WTC11 (cell line): ENCODE data around the gene SLC1A3. TPM values are rescaled to one million over a fixed set of nuclear protein-coding genes. Genes with fewer than 3 reads are reported as not detected.
A peak's percentile ranks its signal among the peaks of the same experiment; 100 is the strongest.

ENCODE experiments used
- ATAC-seq: fragments of 200-7000 bp; cut with Tn5 transposase; 2 replicates; pipeline ENCODE4 v1.10.0; 2021; ENCODE audit warnings: mild to moderate bottlenecking, moderate library complexity
- CTCF ChIA-PET: fragments of 300-600 bp; sonication (Branson Sonifier 250); formaldehyde crosslinking; loops from one replicate; lab custom pipeline; 2021; ENCODE audit warnings: antibody characterized with exemption; lab: Charles Lee
- POLR2A ChIA-PET: fragments of 350-600 bp; sonication (Branson Sonifier 250); formaldehyde crosslinking; loops from one replicate; lab custom pipeline; 2021; ENCODE audit warnings: antibody characterized with exemption; lab: Charles Lee
- DNase-seq: peaks from one replicate; pipeline ENCODE4 v3.0.0; 2021; ENCODE audit warnings: low spot score
- H3K27ac Mint-ChIP-seq: 2 replicates; pipeline ENCODE4 v1.8.0; 2021; ENCODE audit warnings: mixed read lengths
- H3K27me3 Mint-ChIP-seq: 2 replicates; pipeline ENCODE4 v1.8.0; 2021; ENCODE audit warnings: low read depth, mild to moderate bottlenecking, moderate library complexity, mixed read lengths
- H3K36me3 Mint-ChIP-seq: 2 replicates; pipeline ENCODE4 v1.8.0; 2021; ENCODE audit warnings: mixed read lengths
- H3K4me1 Mint-ChIP-seq: 2 replicates; pipeline ENCODE4 v1.8.0; 2022; ENCODE audit warnings: mixed read lengths
- H3K4me3 Mint-ChIP-seq: 2 replicates; pipeline ENCODE4 v1.8.0; 2021; ENCODE audit warnings: mild to moderate bottlenecking, moderate library complexity, mixed read lengths
- H3K9me3 Mint-ChIP-seq: 2 replicates; pipeline ENCODE4 v1.8.0; 2021; ENCODE audit warnings: mixed read lengths
- E2F1 ChIP-seq: sonication (generic); formaldehyde crosslinking; IDR thresholded peaks from 2 replicates; pipeline ENCODE4 v1.8.0; 2022; ENCODE audit warnings: mild to moderate bottlenecking, missing genetic modification reagents
- GABPB1 ChIP-seq: sonication (generic); formaldehyde crosslinking; IDR thresholded peaks from 2 replicates; pipeline ENCODE4 v1.8.1; 2023; ENCODE audit warnings: mild to moderate bottlenecking, missing genetic modification reagents
- IRF1 ChIP-seq: sonication (generic); formaldehyde crosslinking; IDR thresholded peaks from 2 replicates; pipeline ENCODE4 v1.8.0; 2023; ENCODE audit warnings: missing genetic modification reagents
- JUN ChIP-seq: sonication (generic); formaldehyde crosslinking; IDR thresholded peaks from 2 replicates; pipeline ENCODE4 v1.8.0; 2023; ENCODE audit warnings: mild to moderate bottlenecking, missing genetic modification reagents
- TEAD1 ChIP-seq: sonication (generic); formaldehyde crosslinking; IDR thresholded peaks from 2 replicates; pipeline ENCODE4 v1.8.0; 2022; ENCODE audit warnings: mild to moderate bottlenecking, missing genetic modification reagents
- ZNF263 ChIP-seq: sonication (generic); formaldehyde crosslinking; IDR thresholded peaks from 2 replicates; pipeline ENCODE4 v1.8.1; 2022; ENCODE audit warnings: low read depth, mild to moderate bottlenecking, moderate library complexity, missing genetic modification reagents
- ZNF317 ChIP-seq: sonication (generic); formaldehyde crosslinking; IDR thresholded peaks from 2 replicates; pipeline ENCODE4 v1.8.1; 2023; ENCODE audit warnings: low read depth, mild to moderate bottlenecking, moderate library complexity, missing genetic modification reagents, borderline replicate concordance
- ZNF512 ChIP-seq: sonication (generic); formaldehyde crosslinking; IDR thresholded peaks from 2 replicates; pipeline ENCODE4 v1.8.1; 2022; ENCODE audit warnings: missing genetic modification reagents, borderline replicate concordance
- total RNA-seq: library from RNA; stranded (reverse); gene quantifications from 3 replicates; pipeline ENCODE4 v1.2.3, GENCODE V29; 2021
- TF ChIP-seq, protein P1 (sequence below): fragments of 200-600 bp; IDR thresholded peaks from 2 replicates; pipeline ENCODE4 v1.8.0; 2022; ENCODE audit warnings: antibody characterized with exemption
- TF ChIP-seq, protein P2 (sequence below): sonication (generic); formaldehyde crosslinking; IDR thresholded peaks from 2 replicates; pipeline ENCODE4 v1.8.0; 2022; ENCODE audit warnings: missing genetic modification reagents
- TF ChIP-seq, protein P3 (sequence below): sonication (generic); formaldehyde crosslinking; IDR thresholded peaks from 2 replicates; pipeline ENCODE4 v1.8.1; 2022; ENCODE audit warnings: low read depth, missing genetic modification reagents, borderline replicate concordance

SLC1A3 gene
- total RNA-seq, 1 experiment from 2014 or later = 77.9 TPM

DNA sequence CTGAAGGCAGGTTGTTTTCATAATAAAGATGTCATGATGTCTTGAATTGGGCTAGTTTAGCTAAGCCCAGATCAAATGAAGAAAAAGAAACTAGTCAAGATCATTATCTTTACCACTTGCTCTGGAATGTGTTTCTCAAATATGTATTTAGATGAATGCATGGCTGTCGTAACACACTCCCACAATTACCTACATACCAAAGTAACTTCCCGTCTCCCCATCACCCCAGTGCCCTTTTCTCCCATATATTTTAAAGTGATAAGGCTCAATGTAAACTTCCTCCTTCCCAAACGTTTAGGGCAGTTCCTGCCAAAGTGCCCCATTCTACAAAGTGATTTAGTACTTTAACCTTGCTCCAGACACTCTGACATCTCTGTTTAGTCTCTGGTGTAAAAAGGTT, 61.4 kb downstream of the SLC1A3 start:
- H3K9me3 Mint-ChIP-seq = no peaks in the 10 kb centered on the region
- no peak overlapping the region for H3K27ac Mint-ChIP-seq
- peaks cover 27% of the 10 kb centered on the region for H3K36me3 Mint-ChIP-seq
- no peak overlapping the region for H3K4me3 Mint-ChIP-seq
- no peak for ATAC-seq
- peaks cover 24% of the 10 kb centered on the region for H3K4me1 Mint-ChIP-seq
- no peak for DNase-seq
- CTCF ChIA-PET = interaction anchor here (1.2 kb wide), 1 partner anchor 23 kb away, joined by 4 read pairs; no protein-coding TSS in a partner anchor
- no peaks in the 10 kb centered on the region for H3K27me3 Mint-ChIP-seq
- POLR2A ChIA-PET = no interaction called here
- TF ChIP-seq, protein P1, sequence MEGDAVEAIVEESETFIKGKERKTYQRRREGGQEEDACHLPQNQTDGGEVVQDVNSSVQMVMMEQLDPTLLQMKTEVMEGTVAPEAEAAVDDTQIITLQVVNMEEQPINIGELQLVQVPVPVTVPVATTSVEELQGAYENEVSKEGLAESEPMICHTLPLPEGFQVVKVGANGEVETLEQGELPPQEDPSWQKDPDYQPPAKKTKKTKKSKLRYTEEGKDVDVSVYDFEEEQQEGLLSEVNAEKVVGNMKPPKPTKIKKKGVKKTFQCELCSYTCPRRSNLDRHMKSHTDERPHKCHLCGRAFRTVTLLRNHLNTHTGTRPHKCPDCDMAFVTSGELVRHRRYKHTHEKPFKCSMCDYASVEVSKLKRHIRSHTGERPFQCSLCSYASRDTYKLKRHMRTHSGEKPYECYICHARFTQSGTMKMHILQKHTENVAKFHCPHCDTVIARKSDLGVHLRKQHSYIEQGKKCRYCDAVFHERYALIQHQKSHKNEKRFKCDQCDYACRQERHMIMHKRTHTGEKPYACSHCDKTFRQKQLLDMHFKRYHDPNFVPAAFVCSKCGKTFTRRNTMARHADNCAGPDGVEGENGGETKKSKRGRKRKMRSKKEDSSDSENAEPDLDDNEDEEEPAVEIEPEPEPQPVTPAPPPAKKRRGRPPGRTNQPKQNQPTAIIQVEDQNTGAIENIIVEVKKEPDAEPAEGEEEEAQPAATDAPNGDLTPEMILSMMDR = no peak
- TF ChIP-seq JUN (CRISPR knock-in tag) = no peak
- no peak for TF ChIP-seq ZNF263 (CRISPR knock-in tag)
- TF ChIP-seq, protein P2, sequence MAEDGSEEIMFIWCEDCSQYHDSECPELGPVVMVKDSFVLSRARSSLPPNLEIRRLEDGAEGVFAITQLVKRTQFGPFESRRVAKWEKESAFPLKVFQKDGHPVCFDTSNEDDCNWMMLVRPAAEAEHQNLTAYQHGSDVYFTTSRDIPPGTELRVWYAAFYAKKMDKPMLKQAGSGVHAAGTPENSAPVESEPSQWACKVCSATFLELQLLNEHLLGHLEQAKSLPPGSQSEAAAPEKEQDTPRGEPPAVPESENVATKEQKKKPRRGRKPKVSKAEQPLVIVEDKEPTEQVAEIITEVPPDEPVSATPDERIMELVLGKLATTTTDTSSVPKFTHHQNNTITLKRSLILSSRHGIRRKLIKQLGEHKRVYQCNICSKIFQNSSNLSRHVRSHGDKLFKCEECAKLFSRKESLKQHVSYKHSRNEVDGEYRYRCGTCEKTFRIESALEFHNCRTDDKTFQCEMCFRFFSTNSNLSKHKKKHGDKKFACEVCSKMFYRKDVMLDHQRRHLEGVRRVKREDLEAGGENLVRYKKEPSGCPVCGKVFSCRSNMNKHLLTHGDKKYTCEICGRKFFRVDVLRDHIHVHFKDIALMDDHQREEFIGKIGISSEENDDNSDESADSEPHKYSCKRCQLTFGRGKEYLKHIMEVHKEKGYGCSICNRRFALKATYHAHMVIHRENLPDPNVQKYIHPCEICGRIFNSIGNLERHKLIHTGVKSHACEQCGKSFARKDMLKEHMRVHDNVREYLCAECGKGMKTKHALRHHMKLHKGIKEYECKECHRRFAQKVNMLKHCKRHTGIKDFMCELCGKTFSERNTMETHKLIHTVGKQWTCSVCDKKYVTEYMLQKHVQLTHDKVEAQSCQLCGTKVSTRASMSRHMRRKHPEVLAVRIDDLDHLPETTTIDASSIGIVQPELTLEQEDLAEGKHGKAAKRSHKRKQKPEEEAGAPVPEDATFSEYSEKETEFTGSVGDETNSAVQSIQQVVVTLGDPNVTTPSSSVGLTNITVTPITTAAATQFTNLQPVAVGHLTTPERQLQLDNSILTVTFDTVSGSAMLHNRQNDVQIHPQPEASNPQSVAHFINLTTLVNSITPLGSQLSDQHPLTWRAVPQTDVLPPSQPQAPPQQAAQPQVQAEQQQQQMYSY (CRISPR knock-in tag) = no peak
- TF ChIP-seq E2F1 (CRISPR knock-in tag) = no peak
- TF ChIP-seq ZNF512 = no peak
- TF ChIP-seq, all 79 proteins: peak for 0

DNA sequence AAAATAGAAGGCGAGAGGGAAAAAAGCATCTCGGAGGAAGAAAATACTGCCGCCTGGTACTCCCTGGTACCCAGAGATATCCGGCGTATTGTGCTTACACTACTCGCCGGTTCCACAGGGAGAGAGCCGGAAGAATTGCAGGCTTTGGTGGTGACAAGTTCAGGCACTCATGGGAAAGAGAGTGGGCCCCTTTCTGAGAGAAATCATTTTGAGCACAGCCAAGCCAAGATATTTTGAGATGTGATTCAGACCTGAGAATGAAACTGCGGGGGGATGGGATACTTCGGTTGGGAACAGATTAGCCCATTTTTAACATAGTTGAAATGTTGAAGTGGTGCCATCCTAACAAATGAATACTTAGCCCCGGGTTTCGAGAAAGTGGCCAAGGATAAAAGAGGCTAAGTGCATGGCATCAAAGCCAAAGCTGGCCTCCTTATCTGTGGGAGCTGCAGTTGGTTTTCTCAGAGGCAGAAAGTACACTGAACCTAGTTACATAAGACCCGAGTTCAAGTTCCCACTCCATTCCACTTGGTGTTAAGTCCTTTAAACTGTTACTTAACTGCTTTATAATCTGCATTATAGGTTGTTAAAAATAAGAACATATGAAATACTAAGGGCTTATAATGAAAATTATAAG, 62.7 kb downstream of the SLC1A3 start:
- H3K27ac Mint-ChIP-seq = peak overlapping the region; percentile 83; the same call in 1 of the 2 replicates
- H3K27me3 Mint-ChIP-seq = no peaks in the 10 kb centered on the region
- H3K4me3 Mint-ChIP-seq = no peak overlapping the region

DNA sequence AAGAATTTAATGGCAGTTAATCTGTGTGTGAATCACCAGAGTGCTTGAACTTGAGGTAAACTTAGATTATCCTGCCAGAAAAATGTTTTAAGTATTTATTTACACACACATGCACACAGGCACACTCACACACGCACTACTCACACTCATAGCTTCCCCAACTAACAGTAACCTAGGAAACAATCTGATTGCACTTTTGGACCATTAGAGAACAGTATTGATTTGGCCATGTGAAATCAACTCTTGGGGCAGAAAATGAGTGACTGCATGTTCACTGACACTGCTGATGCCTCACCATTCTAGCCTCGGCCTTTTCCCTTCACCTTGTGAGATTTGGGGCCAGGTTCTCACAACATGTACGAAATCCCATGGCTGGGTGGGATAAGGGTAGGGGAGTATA, 64.1 kb downstream of the SLC1A3 start:
- no peak for TF ChIP-seq ZNF263 (CRISPR knock-in tag)
- TF ChIP-seq, protein P3, sequence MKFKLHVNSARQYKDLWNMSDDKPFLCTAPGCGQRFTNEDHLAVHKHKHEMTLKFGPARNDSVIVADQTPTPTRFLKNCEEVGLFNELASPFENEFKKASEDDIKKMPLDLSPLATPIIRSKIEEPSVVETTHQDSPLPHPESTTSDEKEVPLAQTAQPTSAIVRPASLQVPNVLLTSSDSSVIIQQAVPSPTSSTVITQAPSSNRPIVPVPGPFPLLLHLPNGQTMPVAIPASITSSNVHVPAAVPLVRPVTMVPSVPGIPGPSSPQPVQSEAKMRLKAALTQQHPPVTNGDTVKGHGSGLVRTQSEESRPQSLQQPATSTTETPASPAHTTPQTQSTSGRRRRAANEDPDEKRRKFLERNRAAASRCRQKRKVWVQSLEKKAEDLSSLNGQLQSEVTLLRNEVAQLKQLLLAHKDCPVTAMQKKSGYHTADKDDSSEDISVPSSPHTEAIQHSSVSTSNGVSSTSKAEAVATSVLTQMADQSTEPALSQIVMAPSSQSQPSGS (CRISPR knock-in tag) = no peak
- no peak for DNase-seq
- no peak overlapping the region for H3K4me3 Mint-ChIP-seq
- no peak for ATAC-seq
- H3K36me3 Mint-ChIP-seq = peaks cover 46% of the 10 kb centered on the region
- POLR2A ChIA-PET = no interaction called here
- CTCF ChIA-PET = no interaction called here
- no peak overlapping the region for H3K27ac Mint-ChIP-seq
- peaks cover 16% of the 10 kb centered on the region for H3K4me1 Mint-ChIP-seq
- H3K9me3 Mint-ChIP-seq = no peaks in the 10 kb centered on the region
- H3K27me3 Mint-ChIP-seq = no peaks in the 10 kb centered on the region

More for the DNA sequence above, 62.7 kb downstream of the SLC1A3 start:
- Mint-ChIP-seq H3K9me3 (no peaks in the 10 kb centered on the region), H3K36me3 (peaks cover 36% of the 10 kb centered on the region), H3K4me1 (peaks cover 22% of the 10 kb centered on the region)
- ChIA-PET POLR2A (no interaction called here), CTCF (interaction anchor here (0.9 kb wide), 1 partner anchor 21 kb away, joined by 4 read pairs; no protein-coding TSS in a partner anchor)
- DNase-seq (no peak), ATAC-seq (peak; percentile 43; the same call in 1 of the 2 replicates)
- no peak for TF ChIP-seq ZNF263 (CRISPR knock-in tag)
- no peak for TF ChIP-seq ZNF317
- TF ChIP-seq IRF1 (CRISPR knock-in tag) = no peak
- TF ChIP-seq GABPB1 (CRISPR knock-in tag) = no peak
- TF ChIP-seq TEAD1 (CRISPR knock-in tag) = no peak
